ENCODE data around the gene ODF2L.

DNA sequence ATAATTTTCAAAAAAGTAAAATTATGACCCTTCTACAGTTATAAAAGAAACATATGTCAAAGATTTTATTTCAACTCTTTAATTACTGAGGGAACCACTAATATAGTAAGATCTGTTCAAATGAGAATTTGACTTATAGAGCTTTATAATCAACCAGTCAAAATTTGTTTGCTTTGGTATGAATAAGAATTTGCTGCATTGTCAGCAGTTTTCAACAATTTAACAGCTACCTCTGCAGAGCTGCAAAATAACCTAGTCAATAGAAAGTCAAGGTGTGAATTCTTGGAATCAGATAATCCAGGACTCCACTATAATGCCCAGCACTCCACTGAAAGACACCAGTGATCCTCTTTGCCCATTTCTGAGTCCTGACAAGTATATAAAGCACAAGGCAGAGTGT, 78.2 kb downstream of the ODF2L start:
- TF ChIP-seq POLR2A (IDR thresholded peaks at IDR 0.05), result no peak
- TF ChIP-seq, protein P1, sequence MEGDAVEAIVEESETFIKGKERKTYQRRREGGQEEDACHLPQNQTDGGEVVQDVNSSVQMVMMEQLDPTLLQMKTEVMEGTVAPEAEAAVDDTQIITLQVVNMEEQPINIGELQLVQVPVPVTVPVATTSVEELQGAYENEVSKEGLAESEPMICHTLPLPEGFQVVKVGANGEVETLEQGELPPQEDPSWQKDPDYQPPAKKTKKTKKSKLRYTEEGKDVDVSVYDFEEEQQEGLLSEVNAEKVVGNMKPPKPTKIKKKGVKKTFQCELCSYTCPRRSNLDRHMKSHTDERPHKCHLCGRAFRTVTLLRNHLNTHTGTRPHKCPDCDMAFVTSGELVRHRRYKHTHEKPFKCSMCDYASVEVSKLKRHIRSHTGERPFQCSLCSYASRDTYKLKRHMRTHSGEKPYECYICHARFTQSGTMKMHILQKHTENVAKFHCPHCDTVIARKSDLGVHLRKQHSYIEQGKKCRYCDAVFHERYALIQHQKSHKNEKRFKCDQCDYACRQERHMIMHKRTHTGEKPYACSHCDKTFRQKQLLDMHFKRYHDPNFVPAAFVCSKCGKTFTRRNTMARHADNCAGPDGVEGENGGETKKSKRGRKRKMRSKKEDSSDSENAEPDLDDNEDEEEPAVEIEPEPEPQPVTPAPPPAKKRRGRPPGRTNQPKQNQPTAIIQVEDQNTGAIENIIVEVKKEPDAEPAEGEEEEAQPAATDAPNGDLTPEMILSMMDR (IDR thresholded peaks at IDR 0.05 in 4 of 5, conservative IDR thresholded peaks at IDR 0.05 in 1 of 5), result no peak
